Kidney (tissue), 14 donors: Measurements from ENCODE around the gene IL10RA. TPM values are rescaled to one million over a fixed set of nuclear protein-coding genes. Genes with fewer than 3 reads are reported as not detected.
"Not testable (repeated sequence)": the region's sequence is repeated elsewhere in the genome, so short reads cannot be mapped to it uniquely, and the experiment has no call there.

Source experiments
- DNase-seq, 5 donors: peaks; one replicate each; pipeline ENCODE4 v3.0.0-alpha.2; 2013 to 2020
- FAIRE-seq: peaks from 2 replicates; lab custom pipeline; 2012; peaks lifted over from hg19 to GRCh38; lab: Jason Lieb, UNC
- H3K27ac ChIP-seq, 2 donors: one replicate each; pipeline ENCODE4 v1.7.0; 2013; ENCODE audit warnings: low read depth in 2 of 2, low read length in 2 of 2, inconsistent platforms in 1 of 2
- H3K27me3 ChIP-seq: one replicate; pipeline ENCODE4 v1.7.1; 2013; ENCODE audit warnings: low read length, inconsistent platforms; ENCODE audit not compliant: control insufficient read depth, insufficient read depth
- H3K36me3 ChIP-seq, 3 donors: one replicate each; pipeline versions ENCODE4 v1.7.0 to v1.7.1; 2013; ENCODE audit warnings: low read length in 3 of 3, control low read depth in 1 of 3, inconsistent platforms in 1 of 3; ENCODE audit not compliant: insufficient read depth in 3 of 3, control insufficient read depth in 2 of 3
- H3K4me1 ChIP-seq, 3 donors: one replicate each; pipeline versions ENCODE4 v1.7.0 to v1.7.1; 2013; ENCODE audit warnings: low read length in 3 of 3, inconsistent platforms in 1 of 3, low read depth in 1 of 3; ENCODE audit not compliant: control insufficient read depth in 2 of 3, insufficient read depth in 2 of 3
- H3K4me3 ChIP-seq, 3 donors: one replicate each; pipeline versions ENCODE4 v1.7.0 to v1.8.1; 2013; ENCODE audit warnings: low read length in 3 of 3, control low read depth in 1 of 3, inconsistent platforms in 1 of 3
- H3K9ac ChIP-seq, 3 donors: one replicate each; pipeline versions ENCODE4 v1.7.0 to v1.7.1; 2013; ENCODE audit warnings: low read length in 3 of 3, control low read depth in 1 of 3, inconsistent platforms in 1 of 3
- H3K9me3 ChIP-seq, 3 donors: one replicate each; pipeline versions ENCODE4 v1.7.0 to v1.7.1; 2013; ENCODE audit warnings: low read length in 3 of 3, control low read depth in 1 of 3, inconsistent platforms in 1 of 3; ENCODE audit not compliant: control insufficient read depth in 2 of 3, insufficient read depth in 1 of 3
- intact Hi-C: fragments of 100-400 bp; cut with DNase I; formaldehyde crosslinking; loops from one replicate; pipeline ENCODE4 v1.11.1; 2022
- polyA plus RNA-seq: library from polyadenylated mRNA; stranded (reverse); fragments of 350-450 nt; fragmentation: Illumina TruSeq; extraction: RNeasy Lipid Tissue Mini Kit (QIAGEN cat#74804); gene quantifications from one replicate; pipeline ENCODE4 v1.2.3, GENCODE V29; 2014; ENCODE audit warnings: low read depth, low replicate concordance; ENCODE audit not compliant: insufficient read depth
- total RNA-seq: library from RNA; stranded (reverse); fragmentation: NEBNext Ultra II Directional; extraction: Animal tissue kit (Norgen Biotek cat#: 25700); gene quantifications from one replicate; pipeline ENCODE4 v1.2.1, GENCODE V29; 2021
- TF ChIP-seq, protein P1 (sequence below): IDR thresholded peaks from 3 replicates; pipeline ENCODE4 v1.5.1; 2012; ENCODE audit warnings: mild to moderate bottlenecking, moderate library complexity, borderline replicate concordance; ENCODE audit not compliant: insufficient read depth; ENCODE audit errors: extremely low read depth
- donor health status: control.
- donor health status: control.
- donor health status: control.
- donor health status: control.
- donor health status: control.
- donor health status: DM: yes; HTN: yes; CAD: no.
- donor health status: Normal renal cell carcinoma (clear cell type).

The IL10RA gene
- total and polyA plus RNA-seq, 2 donors from 2014 or later, result 1.8 to 37.2 TPM

DNA sequence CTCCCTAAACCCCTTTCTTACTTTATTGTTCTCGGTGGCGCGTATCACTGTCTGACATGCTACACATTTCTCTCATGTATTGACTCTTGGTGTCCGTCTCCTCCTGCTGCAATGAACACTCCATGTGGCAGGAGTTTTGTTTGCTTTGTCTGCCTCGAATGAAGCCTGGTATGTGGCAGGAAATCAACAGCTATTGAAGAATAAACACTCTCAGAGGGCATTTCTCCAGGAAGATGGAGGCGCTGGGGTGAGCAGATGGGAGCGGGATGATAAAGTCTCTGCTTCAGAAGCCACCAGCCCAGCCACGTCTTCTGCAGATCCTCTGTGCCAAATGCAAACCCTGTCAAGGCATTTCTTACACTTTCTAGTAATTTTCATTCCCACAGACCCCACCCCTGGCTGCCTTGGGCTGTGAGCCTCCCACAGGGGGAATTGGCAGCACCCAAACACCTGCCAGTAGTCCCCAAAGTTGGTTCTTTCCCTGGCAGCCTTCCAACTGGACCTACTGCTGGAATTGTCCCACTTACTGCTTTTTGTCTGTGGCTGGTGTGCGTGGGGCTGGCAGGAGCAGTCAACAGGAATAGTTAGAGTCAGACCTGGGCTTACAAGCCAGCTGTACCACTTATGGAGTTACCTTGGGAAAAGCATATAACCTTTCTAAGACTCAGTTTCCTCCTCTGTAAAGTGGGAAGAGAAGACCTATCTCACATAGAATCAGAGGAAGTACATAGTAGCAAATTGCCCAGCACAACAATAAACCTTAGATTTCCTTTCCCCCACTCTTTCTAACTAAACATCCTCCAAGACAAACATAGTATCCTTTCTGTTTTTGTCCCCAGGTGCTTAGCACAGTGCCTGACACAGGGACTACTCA lies 13.3 kb upstream of the IL10RA start:
- FAIRE-seq (no peak), DNase-seq (peak in 3 of 5 donors; percentile 32 to 65 (median 43))
- H3K4me3 ChIP-seq, result no peak overlapping the region
- H3K9ac ChIP-seq, result no peak overlapping the region
- TF ChIP-seq, protein P1, sequence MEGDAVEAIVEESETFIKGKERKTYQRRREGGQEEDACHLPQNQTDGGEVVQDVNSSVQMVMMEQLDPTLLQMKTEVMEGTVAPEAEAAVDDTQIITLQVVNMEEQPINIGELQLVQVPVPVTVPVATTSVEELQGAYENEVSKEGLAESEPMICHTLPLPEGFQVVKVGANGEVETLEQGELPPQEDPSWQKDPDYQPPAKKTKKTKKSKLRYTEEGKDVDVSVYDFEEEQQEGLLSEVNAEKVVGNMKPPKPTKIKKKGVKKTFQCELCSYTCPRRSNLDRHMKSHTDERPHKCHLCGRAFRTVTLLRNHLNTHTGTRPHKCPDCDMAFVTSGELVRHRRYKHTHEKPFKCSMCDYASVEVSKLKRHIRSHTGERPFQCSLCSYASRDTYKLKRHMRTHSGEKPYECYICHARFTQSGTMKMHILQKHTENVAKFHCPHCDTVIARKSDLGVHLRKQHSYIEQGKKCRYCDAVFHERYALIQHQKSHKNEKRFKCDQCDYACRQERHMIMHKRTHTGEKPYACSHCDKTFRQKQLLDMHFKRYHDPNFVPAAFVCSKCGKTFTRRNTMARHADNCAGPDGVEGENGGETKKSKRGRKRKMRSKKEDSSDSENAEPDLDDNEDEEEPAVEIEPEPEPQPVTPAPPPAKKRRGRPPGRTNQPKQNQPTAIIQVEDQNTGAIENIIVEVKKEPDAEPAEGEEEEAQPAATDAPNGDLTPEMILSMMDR, result no peak
- H3K4me1 ChIP-seq, result no peaks in the 10 kb centered on the region
- no peak overlapping the region for H3K27ac ChIP-seq
- H3K36me3 ChIP-seq, result no peaks in the 10 kb centered on the region
- intact Hi-C loops, result no loop called here
- H3K27me3 ChIP-seq, result no peaks in the 10 kb centered on the region
- H3K9me3 ChIP-seq, result no peaks in the 10 kb centered on the region

DNA sequence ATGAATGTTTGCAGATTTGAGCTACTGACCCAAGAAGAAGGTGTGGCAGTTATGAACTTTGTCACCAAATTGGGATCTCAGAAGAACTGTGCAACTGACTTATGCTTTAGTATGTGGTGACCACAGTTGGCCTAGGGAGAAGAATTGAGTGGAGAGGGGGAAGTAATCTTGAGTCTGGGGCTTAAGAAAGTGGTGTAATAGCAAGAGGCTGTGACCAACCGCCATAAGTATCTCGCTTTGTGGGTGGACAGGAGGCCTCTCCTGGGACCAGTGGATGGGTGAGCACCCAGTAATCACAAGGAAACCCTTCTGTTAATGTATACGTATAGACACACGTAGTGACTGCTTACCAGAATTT lies 12.7 kb upstream of the IL10RA start:
- H3K27ac ChIP-seq, result no peak overlapping the region
- no peaks in the 10 kb centered on the region for H3K9me3 ChIP-seq
- no peak overlapping the region for H3K9ac ChIP-seq
- FAIRE-seq, result no peak
- TF ChIP-seq, protein P1, result no peak
- H3K36me3 ChIP-seq, result no peaks in the 10 kb centered on the region
- no peaks in the 10 kb centered on the region for H3K4me1 ChIP-seq
- no peak for DNase-seq
- no peaks in the 10 kb centered on the region for H3K27me3 ChIP-seq
- intact Hi-C loops, result no loop called here
- H3K4me3 ChIP-seq, result no peak overlapping the region

DNA sequence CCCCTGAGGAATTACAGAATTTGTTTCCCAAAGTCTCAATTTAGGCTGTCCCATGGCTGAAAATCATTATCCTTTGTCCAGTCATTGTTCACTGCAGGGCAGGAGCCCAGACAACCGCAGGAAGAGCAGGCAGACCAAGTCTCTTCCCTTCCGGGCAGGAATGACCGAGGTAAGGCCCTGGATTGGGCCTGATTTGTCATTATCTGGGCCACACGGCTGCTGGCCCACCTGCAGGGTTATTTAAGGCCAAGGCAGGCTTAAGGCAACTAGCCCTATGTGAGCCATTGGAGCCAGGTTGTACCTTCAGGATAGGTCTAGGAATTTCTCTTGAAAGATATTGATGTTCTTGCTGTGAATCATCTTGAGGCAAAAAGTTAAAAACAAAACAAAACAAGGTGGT lies 9.7 kb upstream of the IL10RA start:
- intact Hi-C loops, result no loop called here
- Histone ChIP-seq H3K4me1 (no peaks in the 10 kb centered on the region), H3K9ac (no peak overlapping the region), H3K36me3 (no peaks in the 10 kb centered on the region), H3K27ac (no peak overlapping the region), H3K27me3 (no peaks in the 10 kb centered on the region), H3K4me3 (no peak overlapping the region), H3K9me3 (no peaks in the 10 kb centered on the region)
- FAIRE-seq, result no peak
- DNase-seq, result no peak
- TF ChIP-seq, protein P1, result no peak

DNA sequence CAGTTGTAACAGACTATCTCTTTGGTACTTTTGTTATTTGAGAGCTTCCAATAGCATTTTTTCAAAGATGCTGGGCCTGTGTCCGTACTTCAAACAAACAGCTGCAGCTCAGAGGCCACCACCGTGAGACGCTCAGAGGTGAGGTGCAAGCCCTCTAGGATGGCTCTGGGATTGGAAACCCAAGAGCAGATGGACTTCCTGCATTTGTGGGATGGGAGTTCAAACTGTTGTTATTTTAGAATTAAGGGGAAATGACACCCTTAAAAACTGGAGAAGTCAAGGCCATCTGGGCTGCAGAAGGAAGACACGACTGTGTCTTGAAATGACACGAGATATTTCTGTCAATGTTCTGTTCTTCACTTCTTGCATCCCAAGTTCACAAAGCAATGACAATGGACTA lies 9.2 kb upstream of the IL10RA start:
- Histone ChIP-seq H3K9ac (no peak overlapping the region), H3K36me3 (no peaks in the 10 kb centered on the region), H3K27ac (no peak overlapping the region), H3K27me3 (no peaks in the 10 kb centered on the region), H3K9me3 (no peaks in the 10 kb centered on the region), H3K4me1 (no peaks in the 10 kb centered on the region), H3K4me3 (no peak overlapping the region)
- no peak for FAIRE-seq
- intact Hi-C loops, result no loop called here
- no peak for DNase-seq
- TF ChIP-seq, protein P1, result no peak

DNA sequence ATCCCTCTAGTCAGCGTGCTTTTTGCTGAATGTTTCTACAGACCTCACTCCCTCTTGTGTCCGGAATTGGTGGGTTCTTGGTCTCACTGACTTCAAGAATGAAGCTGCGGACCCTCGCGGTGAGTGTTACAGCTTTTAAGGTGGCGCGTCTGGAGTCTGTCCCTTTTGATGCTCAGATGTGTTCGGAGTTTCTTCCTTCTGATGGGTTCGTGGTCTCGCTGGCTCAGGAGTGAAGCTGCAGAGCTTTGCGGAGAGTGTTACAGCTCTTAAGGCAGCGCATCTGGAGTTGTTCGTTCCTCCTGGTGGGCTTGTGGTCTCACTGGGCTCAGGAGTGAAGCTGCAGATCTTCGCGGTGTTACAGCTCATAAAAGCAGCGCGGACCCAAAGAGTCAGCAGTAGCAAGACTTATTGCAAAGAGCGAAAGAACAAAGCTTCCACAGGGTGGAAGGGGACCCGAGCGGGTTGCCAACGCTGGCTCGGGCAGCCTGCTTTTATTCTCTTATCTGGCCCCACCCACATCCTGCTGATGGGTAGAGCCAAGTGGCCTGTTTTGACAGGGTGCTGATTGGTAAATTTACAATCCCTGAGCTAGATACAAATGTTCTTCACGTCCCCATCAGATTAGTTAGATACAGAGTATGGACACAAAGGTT lies 8.5 kb upstream of the IL10RA start:
- intact Hi-C loops, H3K9ac ChIP-seq, H3K9me3 ChIP-seq, H3K27ac ChIP-seq, H3K36me3 ChIP-seq, H3K4me1 ChIP-seq, H3K4me3 ChIP-seq, H3K27me3 ChIP-seq, DNase-seq, FAIRE-seq: not testable (repeated sequence)
